HG03103 (cell line): ENCODE results near the gene WDR20.
"Not testable (repeated sequence)": the region's sequence is repeated elsewhere in the genome, so short reads cannot be mapped to it uniquely, and the experiment has no call there.

Experiments
- ATAC-seq: cut with Tn5 transposase; IDR thresholded peaks from one replicate; pipeline ENCODE4 v1.9.1; 2021; ENCODE audit warnings: low read depth; ENCODE audit not compliant: unreplicated experiment

The WDR20 gene

GRCh38 chr14:102131741-102132140 lies 8.0 kb upstream of the WDR20 start:
- no peak for ATAC-seq

GRCh38 chr14:102134021-102134420 lies 5.7 kb upstream of the WDR20 start:
- ATAC-seq, result not testable (repeated sequence)

- not testable (repeated sequence) for ATAC-seq
Measured at GRCh38 chr14:102134719-102135118, 5.0 kb upstream of the WDR20 start.

GRCh38 chr14:102135456-102135855 lies 4.2 kb upstream of the WDR20 start:
- not testable (repeated sequence) for ATAC-seq

GRCh38 chr14:102138535-102138934 lies 1.2 kb upstream of the WDR20 start:
- no peak for ATAC-seq

DNA sequence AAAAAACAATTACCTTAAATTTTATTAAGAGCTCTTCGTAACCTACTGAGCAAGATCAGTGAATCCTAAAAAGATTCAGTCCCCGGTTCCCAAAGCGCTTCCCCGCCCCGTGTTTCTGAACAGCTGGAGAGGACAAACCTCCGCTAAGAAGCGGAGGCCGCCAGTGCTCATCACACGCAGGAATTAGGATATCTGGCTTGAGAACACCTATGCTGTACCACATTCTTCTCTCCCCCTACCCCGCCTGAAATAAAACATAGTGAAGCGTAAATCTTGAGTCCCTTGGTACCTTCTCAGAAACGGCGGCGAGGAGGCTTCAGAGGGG lies 774 bp upstream of the WDR20 start:
- ATAC-seq, result peak; percentile 2

DNA sequence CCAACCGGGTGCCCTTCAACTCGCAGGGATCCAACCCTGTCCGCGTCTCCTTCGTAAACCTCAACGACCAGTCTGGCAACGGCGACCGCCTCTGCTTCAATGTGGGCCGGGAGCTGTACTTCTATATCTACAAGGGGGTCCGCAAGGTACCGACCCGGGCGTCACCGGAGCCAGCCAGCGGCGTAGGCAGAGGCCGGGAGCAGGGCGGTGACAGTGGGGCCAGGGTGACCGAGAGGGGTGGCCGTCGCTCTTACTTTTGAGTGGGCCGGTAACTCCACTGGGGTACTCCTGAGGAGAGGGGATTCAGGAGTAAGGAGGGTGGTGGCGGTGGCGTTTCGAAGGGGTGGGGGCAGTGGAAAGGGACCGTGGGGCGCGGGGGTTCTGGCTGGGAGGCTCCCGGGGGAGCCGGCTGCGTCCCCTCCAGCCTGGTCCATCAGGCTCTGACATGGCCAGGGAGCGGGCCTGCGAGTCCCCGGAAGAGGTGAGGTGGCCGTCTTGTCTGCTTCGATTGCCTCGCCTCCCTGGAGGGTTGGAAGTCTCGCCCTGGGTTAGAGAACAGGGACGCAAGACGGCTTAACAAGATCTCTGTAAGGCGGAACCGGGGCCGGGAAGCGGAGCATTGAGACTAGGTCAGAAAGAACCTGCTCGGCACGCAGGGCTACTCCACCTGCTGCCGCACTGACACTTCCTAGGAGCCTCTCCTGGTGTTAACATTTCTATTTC lies 491 bp downstream of the WDR20 start:
- peak; percentile 6 for ATAC-seq

DNA sequence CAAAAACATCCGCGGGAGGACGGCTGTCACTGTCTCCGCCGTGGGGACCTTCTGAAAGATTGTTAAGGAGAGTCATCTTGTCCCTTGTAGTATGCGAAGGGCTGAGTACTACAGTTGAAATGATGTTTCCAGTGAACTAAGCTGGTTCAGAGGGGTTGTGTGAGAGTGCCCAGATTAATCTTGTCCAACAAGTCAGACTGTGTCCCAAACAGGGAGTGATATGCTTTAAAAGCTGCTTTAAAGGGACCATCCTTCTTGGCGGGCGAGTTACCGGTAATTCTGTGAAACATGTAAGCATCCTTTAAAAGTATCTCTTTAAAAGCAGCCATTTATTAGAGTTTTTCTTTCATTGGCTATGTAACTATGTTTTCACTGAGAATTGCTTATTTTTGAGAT lies 1.1 kb downstream of the WDR20 start:
- no peak for ATAC-seq

GRCh38 chr14:102141797-102142196 lies 2.1 kb downstream of the WDR20 start:
- no peak for ATAC-seq

- ATAC-seq, result no peak
Measured at GRCh38 chr14:102144914-102145313, 5.2 kb downstream of the WDR20 start.

GRCh38 chr14:102145395-102145794 lies 5.7 kb downstream of the WDR20 start:
- no peak for ATAC-seq

- ATAC-seq, result no peak
Measured at GRCh38 chr14:102146423-102146822, 6.7 kb downstream of the WDR20 start.

- no peak for ATAC-seq
Measured at GRCh38 chr14:102150083-102150482, 10.4 kb downstream of the WDR20 start.

GRCh38 chr14:102150744-102151143 lies 11.0 kb downstream of the WDR20 start:
- ATAC-seq, result no peak

GRCh38 chr14:102151411-102151810 lies 11.7 kb downstream of the WDR20 start:
- ATAC-seq, result not testable (repeated sequence)

DNA sequence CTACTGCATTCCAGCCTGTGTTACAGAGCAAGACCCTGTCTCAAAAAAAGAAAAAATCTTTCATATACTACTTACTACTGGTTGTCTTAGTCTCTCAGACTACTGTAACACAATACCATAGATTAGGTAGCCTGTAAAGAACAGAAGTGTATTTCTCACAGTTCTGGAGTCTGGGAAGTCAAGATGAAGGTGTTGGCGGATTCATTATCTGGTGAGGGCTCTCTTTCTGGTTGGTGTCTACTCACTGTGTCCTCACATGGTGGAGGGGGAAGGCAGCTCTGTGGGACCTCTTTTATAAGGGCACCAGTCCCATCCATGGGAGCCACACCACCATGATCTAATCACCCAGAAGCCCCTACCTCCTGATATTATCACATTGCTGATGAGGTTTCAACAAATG lies 14.4 kb downstream of the WDR20 start:
- ATAC-seq, result no peak

GRCh38 chr14:102154821-102155549 lies 15.3 kb downstream of the WDR20 start:
- ATAC-seq, result no peak

DNA sequence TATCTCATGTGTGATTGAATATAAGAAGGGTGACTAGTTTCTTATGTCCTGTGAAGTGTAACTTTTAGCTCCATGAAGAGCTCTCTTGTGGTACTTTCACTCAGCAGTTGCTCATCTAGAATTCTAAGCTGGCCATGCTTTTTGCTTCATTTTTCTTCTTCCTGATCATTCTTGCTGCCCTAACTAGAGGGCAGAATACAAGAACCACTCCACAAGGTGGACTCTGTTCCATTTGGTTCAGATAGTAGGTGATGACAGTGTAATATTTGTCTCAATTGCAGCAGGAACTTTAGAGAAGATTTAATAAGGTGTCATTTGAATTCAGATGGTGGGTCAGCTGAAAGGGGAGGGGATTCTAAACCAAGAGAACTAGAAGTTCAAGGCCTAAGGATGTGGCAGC lies 17.6 kb downstream of the WDR20 start:
- no peak for ATAC-seq

GRCh38 chr14:102158797-102159196 lies 19.1 kb downstream of the WDR20 start:
- no peak for ATAC-seq

DNA sequence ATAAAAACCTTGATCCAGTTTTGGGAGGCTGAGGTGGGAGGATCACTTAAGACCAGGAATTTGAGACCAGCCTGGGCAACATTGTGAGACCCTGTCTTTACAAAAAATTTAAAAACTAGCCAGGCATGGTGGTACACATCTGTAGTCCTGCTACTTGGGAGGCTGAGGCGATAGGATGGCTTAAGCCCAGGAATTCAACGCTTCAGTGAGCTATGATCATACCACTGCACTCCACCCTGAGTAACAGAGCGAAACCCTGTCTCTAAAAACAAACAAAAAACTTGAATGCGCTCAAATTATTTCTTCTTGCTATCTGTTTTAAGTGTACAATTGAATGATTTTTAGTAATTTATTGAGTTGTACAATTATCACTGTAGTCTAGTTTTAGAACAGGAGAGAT lies 20.1 kb downstream of the WDR20 start:
- ATAC-seq, result no peak

DNA sequence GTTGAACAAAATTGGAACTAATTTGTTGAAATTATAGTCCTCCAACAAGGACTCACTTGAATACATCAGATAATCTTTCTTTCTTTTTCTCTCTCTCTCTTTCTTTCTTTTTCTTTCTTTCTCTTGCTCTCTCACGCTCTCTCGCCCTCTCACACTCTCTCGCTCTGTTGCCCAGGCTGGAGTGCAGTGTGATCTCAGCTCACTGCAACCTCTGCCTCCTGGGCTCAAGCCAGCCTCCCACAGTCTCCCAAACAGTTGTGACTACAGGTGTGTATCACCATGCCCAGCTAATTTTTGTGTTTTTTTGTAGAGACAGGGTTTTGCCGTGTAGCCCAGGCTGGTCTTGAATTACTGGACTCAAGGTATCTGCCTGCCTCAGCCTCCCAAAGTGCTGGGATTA lies 22.8 kb downstream of the WDR20 start:
- ATAC-seq, result no peak

DNA sequence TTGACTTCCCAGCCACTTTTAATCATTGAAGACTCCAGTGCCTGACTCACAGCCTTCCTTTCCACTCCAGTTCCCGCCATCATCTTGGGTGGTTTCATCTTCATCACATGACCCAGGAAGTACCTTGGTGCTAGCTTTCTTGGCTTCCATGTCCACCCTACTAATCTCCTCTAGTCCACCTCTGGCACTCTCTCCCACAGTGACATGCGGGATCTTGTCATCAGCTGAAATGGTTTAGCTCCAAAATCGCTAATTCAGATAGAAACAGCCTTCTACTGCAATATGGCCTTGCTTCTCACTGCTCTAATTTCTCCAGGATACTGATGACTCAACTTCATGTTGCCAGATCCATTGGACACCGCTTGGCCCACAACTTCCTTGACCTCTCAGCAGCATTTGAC lies 24.5 kb downstream of the WDR20 start:
- ATAC-seq, result no peak
